GM12874 (cell line): ENCODE measurements around the gene AKAP13.

ENCODE experiments used
- TF ChIP-seq, protein P1 (sequence below): IDR thresholded peaks from 2 replicates; pipeline ENCODE4 v1.5.1; 2011; ENCODE audit warnings: low read depth, mild to moderate bottlenecking, control low read depth, low read length, moderate library complexity; ENCODE audit not compliant: insufficient read depth

Gene AKAP13

DNA sequence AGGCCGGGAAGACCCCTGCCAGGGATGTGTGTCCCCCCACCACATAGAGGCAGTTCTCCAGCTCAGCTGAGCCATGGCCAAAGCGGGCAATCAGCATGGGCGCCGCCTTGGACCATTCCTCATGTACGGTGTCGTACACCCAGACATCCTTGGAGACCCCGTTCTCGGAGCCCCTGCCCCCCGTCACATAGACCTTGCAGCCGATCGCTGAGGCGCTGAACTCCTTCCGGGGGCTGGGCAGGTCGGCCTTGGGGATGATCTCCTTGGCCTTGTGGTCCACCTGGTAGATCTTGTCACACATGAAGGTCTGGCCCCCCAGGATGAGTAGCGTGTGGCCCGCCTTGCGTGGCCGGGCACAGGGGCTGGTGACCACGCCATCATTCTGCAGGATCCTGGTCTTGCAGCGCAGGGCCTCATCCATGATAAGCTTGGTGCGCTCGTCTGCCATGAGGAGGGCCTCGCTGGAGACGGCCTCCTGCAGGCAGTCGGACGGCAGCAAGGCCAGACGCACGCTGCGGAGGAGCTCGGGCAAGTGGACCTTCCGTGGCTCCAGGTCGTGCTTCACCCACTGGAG lies 388.3 kb downstream of the AKAP13 start:
- TF ChIP-seq, protein P1, sequence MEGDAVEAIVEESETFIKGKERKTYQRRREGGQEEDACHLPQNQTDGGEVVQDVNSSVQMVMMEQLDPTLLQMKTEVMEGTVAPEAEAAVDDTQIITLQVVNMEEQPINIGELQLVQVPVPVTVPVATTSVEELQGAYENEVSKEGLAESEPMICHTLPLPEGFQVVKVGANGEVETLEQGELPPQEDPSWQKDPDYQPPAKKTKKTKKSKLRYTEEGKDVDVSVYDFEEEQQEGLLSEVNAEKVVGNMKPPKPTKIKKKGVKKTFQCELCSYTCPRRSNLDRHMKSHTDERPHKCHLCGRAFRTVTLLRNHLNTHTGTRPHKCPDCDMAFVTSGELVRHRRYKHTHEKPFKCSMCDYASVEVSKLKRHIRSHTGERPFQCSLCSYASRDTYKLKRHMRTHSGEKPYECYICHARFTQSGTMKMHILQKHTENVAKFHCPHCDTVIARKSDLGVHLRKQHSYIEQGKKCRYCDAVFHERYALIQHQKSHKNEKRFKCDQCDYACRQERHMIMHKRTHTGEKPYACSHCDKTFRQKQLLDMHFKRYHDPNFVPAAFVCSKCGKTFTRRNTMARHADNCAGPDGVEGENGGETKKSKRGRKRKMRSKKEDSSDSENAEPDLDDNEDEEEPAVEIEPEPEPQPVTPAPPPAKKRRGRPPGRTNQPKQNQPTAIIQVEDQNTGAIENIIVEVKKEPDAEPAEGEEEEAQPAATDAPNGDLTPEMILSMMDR, result no peak

DNA sequence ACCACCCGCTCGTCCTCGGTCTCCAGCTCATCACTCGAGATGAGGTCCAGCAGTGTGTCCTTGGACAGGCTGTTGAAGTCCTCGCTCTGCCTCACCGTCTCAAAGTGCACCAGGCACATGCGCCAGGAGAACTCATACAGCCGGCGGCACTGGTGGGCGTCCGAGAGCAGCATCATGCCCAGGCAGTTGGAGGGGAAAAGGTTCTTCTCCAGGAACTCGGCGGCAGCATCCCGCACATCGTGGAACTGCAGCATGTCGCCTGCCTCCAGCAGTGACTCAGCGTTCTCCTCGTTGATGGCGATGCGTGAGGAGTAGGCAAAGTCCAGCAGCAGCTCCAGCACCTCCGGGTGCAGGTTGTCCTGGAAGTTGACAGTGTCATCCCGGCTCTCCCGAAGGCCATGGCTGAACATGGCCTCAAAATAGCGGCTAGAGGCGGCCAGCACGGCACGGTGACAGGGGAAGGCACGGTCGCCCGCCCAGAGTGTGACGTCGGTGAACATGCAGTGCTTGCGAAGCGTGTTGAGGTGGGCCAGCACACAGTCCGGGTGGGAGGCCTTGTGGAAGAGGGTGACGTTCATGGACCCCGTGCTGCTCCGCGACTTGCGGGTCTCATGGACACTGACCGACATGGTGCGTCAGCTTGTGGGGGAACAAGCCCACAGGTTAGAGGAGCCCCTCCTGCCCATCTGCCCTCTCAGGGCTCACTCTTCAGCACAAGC lies 388.9 kb downstream of the AKAP13 start:
- TF ChIP-seq, protein P1, result no peak

DNA sequence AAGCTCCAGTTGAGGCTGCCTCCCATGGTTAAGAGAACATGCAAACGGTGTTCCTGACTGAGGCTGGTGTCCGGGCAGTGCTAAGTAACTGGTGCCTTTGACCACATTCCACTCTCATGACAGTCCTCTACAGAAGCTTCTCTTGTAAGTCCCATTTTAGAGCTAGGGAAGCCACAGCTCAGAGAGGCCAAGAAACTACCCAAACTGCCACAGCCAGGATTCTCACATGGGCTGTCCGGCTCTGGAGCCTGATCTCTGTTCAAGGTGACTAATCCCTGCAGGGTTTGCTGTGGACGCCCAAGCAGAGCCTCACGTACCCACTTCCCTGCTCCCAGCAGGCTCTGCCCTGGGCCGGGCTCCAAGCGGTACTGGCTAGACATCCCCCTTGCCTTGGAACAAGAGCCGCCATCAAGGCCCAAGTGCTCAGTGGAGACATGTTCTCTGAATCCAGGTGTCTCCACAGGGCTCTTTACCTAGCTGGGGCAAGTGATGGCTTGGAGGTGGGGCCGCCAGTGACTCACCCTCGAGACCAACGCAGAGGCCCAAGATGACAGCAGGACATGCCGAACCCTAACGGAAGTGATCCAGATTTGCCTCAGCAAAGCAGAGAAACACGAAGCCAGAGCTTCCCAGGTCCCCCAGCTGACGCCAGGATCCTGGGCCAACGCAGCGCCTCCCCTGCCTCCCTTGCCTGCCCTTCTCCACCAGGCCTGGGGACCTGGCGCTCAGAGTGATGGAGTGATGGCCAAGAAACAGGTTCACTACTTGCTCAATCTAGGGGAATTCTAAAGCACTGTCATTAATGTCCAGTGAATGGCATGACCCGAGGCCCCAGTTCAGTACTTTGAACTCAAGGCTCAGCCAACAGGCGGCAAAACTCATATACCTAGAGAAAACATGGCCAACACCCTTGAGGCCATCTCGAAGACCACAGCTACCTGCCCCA lies 390.0 kb downstream of the AKAP13 start:
- TF ChIP-seq, protein P1, result no peak

DNA sequence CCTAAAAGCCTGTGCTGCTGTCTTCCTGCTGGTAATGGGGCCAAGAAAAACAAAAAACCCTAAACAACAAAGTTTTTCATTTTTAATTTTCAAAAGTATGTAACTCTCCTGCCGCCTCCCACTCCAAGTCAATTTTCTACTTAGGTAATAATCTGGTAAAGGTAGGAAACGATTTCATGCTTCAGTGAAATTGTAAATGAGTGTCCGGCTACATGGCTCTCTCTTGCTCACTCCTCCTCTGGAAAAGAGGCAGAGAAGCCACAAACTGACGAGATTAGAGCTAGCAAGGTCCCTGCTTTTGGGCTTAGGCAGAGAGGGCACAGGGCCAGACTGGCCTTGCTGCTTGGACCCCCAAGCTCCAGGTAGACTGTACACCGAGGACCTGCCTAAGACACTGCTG lies 390.9 kb downstream of the AKAP13 start:
- TF ChIP-seq, protein P1, result no peak

DNA sequence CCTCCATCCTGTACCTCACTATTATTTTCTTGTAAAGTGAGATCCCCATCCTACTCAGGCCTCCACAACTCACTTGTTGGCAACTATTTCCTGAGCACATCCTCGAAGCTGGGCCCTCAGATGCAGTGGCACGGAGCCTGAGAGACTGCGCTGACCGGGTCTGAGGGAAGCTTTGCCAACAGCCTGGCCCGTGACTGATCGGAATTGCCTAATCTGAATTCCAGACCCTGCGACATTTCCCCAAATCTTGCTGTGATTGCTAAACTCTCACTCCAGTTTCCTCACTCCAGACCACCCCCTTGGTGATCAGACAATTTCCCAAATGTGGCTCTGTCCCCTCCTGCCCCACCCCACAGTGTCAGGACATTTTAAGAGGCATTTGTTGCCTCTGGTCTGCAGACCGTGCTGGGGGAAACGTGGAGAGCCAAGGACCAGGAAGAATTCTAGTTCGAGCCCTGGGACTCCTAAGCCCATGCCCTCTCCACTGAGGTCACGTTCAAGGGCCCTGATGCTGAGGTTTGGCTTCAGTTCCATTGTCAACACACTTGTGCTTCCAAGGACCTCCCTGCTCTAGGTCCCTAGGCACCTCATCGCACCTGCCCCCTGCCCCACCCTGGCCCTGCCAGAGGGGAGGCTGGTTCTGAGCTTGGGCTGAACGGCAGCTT lies 391.5 kb downstream of the AKAP13 start:
- TF ChIP-seq, protein P1, result no peak

DNA sequence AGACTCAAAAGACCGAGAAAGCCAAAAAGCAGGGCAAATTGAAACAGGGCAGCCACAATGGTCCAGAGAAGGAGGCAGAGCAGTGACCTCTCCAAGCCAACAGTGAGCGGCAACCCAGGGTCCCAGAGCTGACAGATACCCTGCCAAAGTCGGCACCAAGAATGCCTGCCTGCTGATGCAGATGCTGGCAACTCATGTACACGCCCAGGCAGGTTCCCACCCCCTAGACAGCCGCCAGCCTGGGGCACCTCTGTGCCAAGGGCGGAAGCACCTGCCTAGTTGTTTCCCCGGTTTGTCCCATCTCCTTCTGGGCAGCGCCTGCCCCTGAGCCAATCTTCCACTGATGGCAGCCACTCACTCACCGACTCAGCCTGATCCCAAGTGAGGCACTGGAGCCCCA lies 392.3 kb downstream of the AKAP13 start:
- TF ChIP-seq, protein P1, result no peak

DNA sequence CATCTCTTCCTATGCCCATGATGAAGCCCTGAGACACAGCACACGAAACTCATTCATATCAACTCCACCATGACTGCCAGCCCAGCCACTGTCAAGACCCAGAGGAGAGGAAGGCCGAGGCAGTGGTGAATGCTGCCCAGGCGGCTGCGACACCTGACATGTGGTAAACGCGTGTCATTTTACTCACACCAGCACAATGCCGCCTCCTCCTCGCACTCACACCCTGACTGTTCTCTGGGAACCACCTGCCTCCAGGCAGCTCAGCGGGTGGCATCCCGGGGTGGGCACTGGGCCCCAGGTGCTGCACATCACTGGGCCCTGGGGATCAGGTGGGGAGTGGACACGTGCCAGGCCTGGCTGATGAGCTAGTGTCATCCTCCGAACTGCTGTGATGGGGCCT lies 392.8 kb downstream of the AKAP13 start:
- TF ChIP-seq, protein P1, result no peak
